ENCODE results near the gene FAM53B. TPM values are rescaled to one million over a fixed set of nuclear protein-coding genes. Genes with fewer than 3 reads are reported as not detected.

The FAM53B gene
- total RNA-seq, 1 experiment from 2014 or later = 9.8 TPM

GRCh38 chr10:124598773-124599587 is 145.2 kb downstream of the FAM53B start:
- H3K36me3 ChIP-seq (ENCODE audit: low read depth) = no peaks in the 10 kb centered on the region
- POLR2A ChIA-PET (ENCODE audit: unreplicated experiment) = no interaction called here
- no peaks in the 10 kb centered on the region for H4K20me1 ChIP-seq (ENCODE audit: insufficient read depth)
- H3K27me3 ChIP-seq (ENCODE audit: insufficient read depth, low read depth) = no peaks in the 10 kb centered on the region
- no peaks in the 10 kb centered on the region for H3K4me1 ChIP-seq (replicated peaks; ENCODE audit: insufficient read depth)
- BruUV-seq (replicated peaks) = no TSS peak
- no peak overlapping the region for H3K4me2 ChIP-seq
- H3K27ac ChIP-seq = no peak overlapping the region
- no peak overlapping the region for H2AFZ ChIP-seq
- H3K79me2 ChIP-seq (ENCODE audit: low read depth) = no peaks in the 10 kb centered on the region
- no peaks in the 10 kb centered on the region for H3K9me3 ChIP-seq (ENCODE audit: insufficient read depth, low read depth)
- no peak overlapping the region for H3K4me3 ChIP-seq
- no peaks in the 10 kb centered on the region for H3F3A ChIP-seq (ENCODE audit: insufficient read depth, low read depth)
- no peaks in the 10 kb centered on the region for H3K9me2 ChIP-seq (ENCODE audit: insufficient read depth)
- CTCF ChIA-PET = no interaction called here
- intact Hi-C loops (cut with micrococcal nuclease; ENCODE audit: unreplicated experiment) = no loop called here
- TF ChIP-seq EZH2 (IDR thresholded peaks at IDR 0.05; ENCODE audit: low read depth) (no peak), CTCF (conservative IDR thresholded peaks at IDR 0.05) (no peak)
- DNase-seq = no peak

- no peaks in the 10 kb centered on the region for H3K4me1 ChIP-seq (replicated peaks; ENCODE audit: insufficient read depth)
- no peaks in the 10 kb centered on the region for H3K79me2 ChIP-seq (ENCODE audit: low read depth)
- ChIA-PET CTCF (no interaction called here), POLR2A (ENCODE audit: unreplicated experiment) (no interaction called here)
- H3F3A ChIP-seq (ENCODE audit: insufficient read depth, low read depth) = no peaks in the 10 kb centered on the region
- no TSS peak for BruUV-seq (replicated peaks)
- no peak overlapping the region for H3K27ac ChIP-seq
- no peaks in the 10 kb centered on the region for H3K9me3 ChIP-seq (ENCODE audit: insufficient read depth, low read depth)
- intact Hi-C loops (cut with micrococcal nuclease; ENCODE audit: unreplicated experiment) = no loop called here
- no peak overlapping the region for H2AFZ ChIP-seq
- no peaks in the 10 kb centered on the region for H4K20me1 ChIP-seq (ENCODE audit: insufficient read depth)
- no peak for DNase-seq
- H3K36me3 ChIP-seq (ENCODE audit: low read depth) = no peaks in the 10 kb centered on the region
- no peaks in the 10 kb centered on the region for H3K27me3 ChIP-seq (ENCODE audit: insufficient read depth, low read depth)
- no peak for TF ChIP-seq EZH2 (IDR thresholded peaks at IDR 0.05; ENCODE audit: low read depth)
- no peak overlapping the region for H3K4me2 ChIP-seq
- H3K4me3 ChIP-seq = no peak overlapping the region
- no peaks in the 10 kb centered on the region for H3K9me2 ChIP-seq (ENCODE audit: insufficient read depth)
Measured at GRCh38 chr10:124598196-124598595, 146.0 kb downstream of the FAM53B start.

- Histone ChIP-seq H3K9me2 (ENCODE audit: insufficient read depth) (no peaks in the 10 kb centered on the region), H4K20me1 (ENCODE audit: insufficient read depth) (no peaks in the 10 kb centered on the region), H2AFZ (no peak overlapping the region), H3K79me2 (ENCODE audit: low read depth) (no peaks in the 10 kb centered on the region), H3K27me3 (ENCODE audit: insufficient read depth, low read depth) (no peaks in the 10 kb centered on the region), H3K4me2 (no peak overlapping the region), H3K4me3 (no peak overlapping the region), H3K36me3 (ENCODE audit: low read depth) (no peaks in the 10 kb centered on the region), H3K27ac (no peak overlapping the region), H3K9me3 (ENCODE audit: insufficient read depth, low read depth) (no peaks in the 10 kb centered on the region), H3F3A (ENCODE audit: insufficient read depth, low read depth) (no peaks in the 10 kb centered on the region), H3K4me1 (replicated peaks; ENCODE audit: insufficient read depth) (no peaks in the 10 kb centered on the region)
- no peak for DNase-seq
- ChIA-PET POLR2A (ENCODE audit: unreplicated experiment) (no interaction called here), CTCF (no interaction called here)
- intact Hi-C loops (cut with micrococcal nuclease; ENCODE audit: unreplicated experiment) = no loop called here
- BruUV-seq (replicated peaks) = no TSS peak
- TF ChIP-seq EZH2 (IDR thresholded peaks at IDR 0.05; ENCODE audit: low read depth) (no peak), CTCF (conservative IDR thresholded peaks at IDR 0.05) (no peak)
Measured at GRCh38 chr10:124597846-124598165, 146.4 kb downstream of the FAM53B start.
